ENCODE measurements around the gene CRTC2.

The CRTC2 gene

DNA sequence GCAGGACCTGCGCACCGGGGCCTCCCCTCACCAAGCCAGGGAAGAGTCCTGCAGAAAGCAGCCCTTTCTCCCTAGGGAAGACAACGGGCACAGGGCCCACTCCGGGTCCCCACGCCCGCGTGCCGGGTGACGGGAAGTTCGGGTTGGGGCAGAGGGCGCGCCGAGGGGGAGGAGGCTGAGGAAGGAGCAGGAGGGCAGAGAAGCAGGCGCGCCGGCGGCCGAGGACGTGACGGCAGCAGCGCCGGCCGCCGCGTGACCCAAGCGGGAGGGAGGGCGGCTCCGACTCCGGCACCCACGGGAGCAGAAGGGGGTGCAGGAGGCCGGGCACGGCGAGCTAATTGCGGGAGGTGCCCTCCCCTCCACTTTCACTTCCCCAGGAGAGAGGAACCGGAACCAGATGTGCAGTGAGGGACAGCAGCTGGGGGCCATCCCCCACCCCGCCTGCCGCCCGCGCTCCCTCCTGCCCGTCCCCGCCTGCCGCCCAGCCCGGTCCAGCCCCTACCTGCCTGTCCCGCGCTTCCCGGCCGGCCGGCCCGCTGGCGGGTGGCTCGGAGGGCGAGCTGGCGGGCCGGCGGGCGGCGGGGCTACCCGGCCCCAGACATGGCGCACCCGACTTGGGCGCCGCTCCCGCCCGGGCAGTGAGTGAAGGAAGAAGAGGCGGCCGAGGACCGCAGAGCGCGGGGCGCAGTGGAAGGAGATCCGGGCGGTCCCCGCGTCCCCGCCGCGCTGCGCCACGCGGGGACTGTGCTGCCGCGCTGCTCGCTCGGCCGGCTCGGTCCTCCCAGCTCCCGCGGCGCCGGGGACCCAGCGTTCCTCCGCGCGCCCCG lies 12.4 kb downstream of the CRTC2 start:
- peak; percentile 53 to 70 for DNase-seq

DNA sequence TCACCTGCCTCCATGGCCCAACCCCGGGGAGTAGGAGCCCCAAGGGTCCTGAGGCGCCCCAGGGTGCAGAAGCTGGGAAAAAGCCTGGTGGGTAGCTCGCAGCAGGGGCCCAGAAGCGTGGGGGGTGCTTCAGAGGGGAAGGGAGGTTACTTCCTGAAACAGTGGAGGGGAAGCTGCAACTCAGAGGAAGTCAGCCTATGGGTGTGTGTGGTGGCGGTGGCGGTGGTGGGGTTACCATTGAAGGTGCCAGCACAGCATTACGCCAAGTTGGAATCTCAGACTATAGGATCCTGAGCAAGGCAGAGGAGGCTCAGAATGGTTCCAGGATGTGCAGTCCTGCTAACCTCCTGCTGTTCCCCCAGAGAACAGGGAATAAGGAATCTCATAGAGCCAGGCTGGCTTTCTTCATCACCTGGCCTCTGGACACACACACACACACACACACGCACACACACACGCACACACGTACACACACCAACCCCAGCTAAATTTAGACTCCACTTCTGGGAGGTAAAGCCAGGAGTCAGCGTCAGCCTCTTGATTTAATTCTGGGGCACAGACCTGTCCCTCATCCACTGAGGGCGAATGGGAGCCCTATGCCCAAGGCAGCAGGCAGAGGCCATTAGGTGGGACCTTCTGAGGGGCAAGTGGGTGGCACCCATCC lies 13.1 kb downstream of the CRTC2 start:
- H3K9ac ChIP-seq (ENCODE audit: low read length), result peak overlapping the region; percentile 72
- no peak overlapping the region for H2BK12ac ChIP-seq (ENCODE audit: low read length)
- H3K79me2 ChIP-seq (ENCODE audit: control insufficient read depth, insufficient read depth, low read length, poor library complexity), result peaks cover 10% of the 10 kb centered on the region
- peaks cover 9% of the 10 kb centered on the region for H3K79me1 ChIP-seq (ENCODE audit: low read length)
- peaks cover 1% of the 10 kb centered on the region for H3K9me3 ChIP-seq (ENCODE audit: insufficient read depth, low read depth, low read length)
- H3K4me2 ChIP-seq (ENCODE audit: low read length), result peak overlapping the region; percentile 91
- H2BK5ac ChIP-seq (ENCODE audit: low read depth, low read length, poor library complexity), result no peak overlapping the region
- H3K4ac ChIP-seq (ENCODE audit: low read depth, low read length), result peak overlapping the region; percentile 27
- peaks cover 4 to 9% of the 10 kb centered on the region in 2 experiments for H3K4me1 ChIP-seq (ENCODE audit: control insufficient read depth in 1 of 2, insufficient read depth in 2 of 2, low read length in 2 of 2)
- peak overlapping the region; percentile 31 for H3K14ac ChIP-seq (ENCODE audit: low read length)
- H2AFZ ChIP-seq (ENCODE audit: insufficient read depth, low read length, poor library complexity), result peak overlapping the region; percentile 89
- peak in 1 of 2 donors; percentile 30 for DNase-seq
- peak overlapping the region; percentile 57 for H3K27ac ChIP-seq (ENCODE audit: low read depth, low read length)
- H3K4me3 ChIP-seq (ENCODE audit: low read depth, low read length), result peak overlapping the region; percentile 90
- H4K91ac ChIP-seq (ENCODE audit: low read depth, low read length), result peak overlapping the region; percentile 89
- H3K27me3 ChIP-seq (ENCODE audit: insufficient read depth, low read length), result no peaks in the 10 kb centered on the region
- WGBS (ENCODE audit: extremely low coverage, insufficient coverage, insufficient read length), result no CpG with 5 or more reads among the region's 12 CpGs
- peak overlapping the region; percentile 83 for H4K8ac ChIP-seq (ENCODE audit: low read depth, low read length)
- peaks cover 45 to 56% of the 10 kb centered on the region in 2 experiments for H3K36me3 ChIP-seq (ENCODE audit: control insufficient read depth in 1 of 2, insufficient read depth in 2 of 2, low read length in 2 of 2)
- peak overlapping the region; percentile 8 for H2AK5ac ChIP-seq (ENCODE audit: low read length)
- H2BK120ac ChIP-seq (ENCODE audit: insufficient read depth, low read length, poor library complexity), result no peak overlapping the region
- H4K12ac ChIP-seq (ENCODE audit: low read depth, low read length), result peak overlapping the region; percentile 9
- no peak overlapping the region for H3K23ac ChIP-seq (ENCODE audit: low read length)
- peak overlapping the region; percentile 13 for H3K18ac ChIP-seq (ENCODE audit: low read length)

More for the DNA sequence above, 12.4 kb downstream of the CRTC2 start:
- Histone ChIP-seq H3K4me1 (ENCODE audit: control insufficient read depth in 1 of 2, insufficient read depth in 2 of 2, low read length in 2 of 2) (peaks cover 4 to 9% of the 10 kb centered on the region in 2 experiments), H4K91ac (ENCODE audit: low read depth, low read length) (peak overlapping the region; percentile 89), H3K4ac (ENCODE audit: low read depth, low read length) (peak overlapping the region; percentile 25), H3K27me3 (ENCODE audit: insufficient read depth, low read length) (no peaks in the 10 kb centered on the region), H3K9me3 (ENCODE audit: insufficient read depth, low read depth, low read length) (peaks cover 1% of the 10 kb centered on the region), H3K4me2 (ENCODE audit: low read length) (peak overlapping the region; percentile 91), H3K79me1 (ENCODE audit: low read length) (peaks cover 9% of the 10 kb centered on the region), H3K23ac (ENCODE audit: low read length) (no peak overlapping the region), H4K8ac (ENCODE audit: low read depth, low read length) (peak overlapping the region; percentile 83), H4K12ac (ENCODE audit: low read depth, low read length) (peak overlapping the region; percentile 9), H3K27ac (ENCODE audit: low read depth, low read length) (peak overlapping the region; percentile 57), H2BK120ac (ENCODE audit: insufficient read depth, low read length, poor library complexity) (peak overlapping the region; percentile 74), H2AFZ (ENCODE audit: insufficient read depth, low read length, poor library complexity) (peak overlapping the region; percentile 89), H2BK5ac (ENCODE audit: low read depth, low read length, poor library complexity) (peak overlapping the region; percentile 68), H3K36me3 (ENCODE audit: control insufficient read depth in 1 of 2, insufficient read depth in 2 of 2, low read length in 2 of 2) (peaks cover 39 to 51% of the 10 kb centered on the region in 2 experiments), H3K9ac (ENCODE audit: low read length) (peak overlapping the region; percentile 72), H2BK12ac (ENCODE audit: low read length) (no peak overlapping the region), H2AK5ac (ENCODE audit: low read length) (peak overlapping the region; percentile 8), H3K4me3 (ENCODE audit: low read depth, low read length) (peak overlapping the region; percentile 90), H3K79me2 (ENCODE audit: control insufficient read depth, insufficient read depth, low read length, poor library complexity) (peaks cover 10% of the 10 kb centered on the region), H3K14ac (ENCODE audit: low read length) (peak overlapping the region; percentile 31), H3K18ac (ENCODE audit: low read length) (peak overlapping the region; percentile 97)
- WGBS (ENCODE audit: extremely low coverage, insufficient coverage, insufficient read length), result no CpG with 5 or more reads among the region's 95 CpGs

DNA sequence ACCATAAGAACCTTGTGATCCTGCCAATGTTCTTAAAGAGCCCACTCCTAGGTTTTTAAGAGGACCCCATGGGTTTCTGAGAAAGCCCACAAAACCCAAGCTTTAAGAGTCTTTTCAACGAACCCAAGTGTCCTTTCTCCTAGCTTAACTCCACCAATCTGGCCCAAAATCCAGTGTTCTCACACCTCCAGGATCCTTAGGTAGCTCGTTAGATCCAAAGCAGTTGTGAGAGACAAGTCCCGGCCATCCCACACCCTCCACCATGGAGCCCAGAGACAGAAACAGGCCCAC lies 13.6 kb downstream of the CRTC2 start:
- Histone ChIP-seq H3K79me1 (ENCODE audit: low read length) (peaks cover 9% of the 10 kb centered on the region), H3K4me2 (ENCODE audit: low read length) (no peak overlapping the region), H4K8ac (ENCODE audit: low read depth, low read length) (no peak overlapping the region), H3K9ac (ENCODE audit: low read length) (no peak overlapping the region), H3K79me2 (ENCODE audit: control insufficient read depth, insufficient read depth, low read length, poor library complexity) (peaks cover 10% of the 10 kb centered on the region), H3K4me3 (ENCODE audit: low read depth, low read length) (no peak overlapping the region), H3K9me3 (ENCODE audit: insufficient read depth, low read depth, low read length) (peaks cover 1% of the 10 kb centered on the region), H2BK12ac (ENCODE audit: low read length) (no peak overlapping the region), H2AK5ac (ENCODE audit: low read length) (peak overlapping the region; percentile 1), H3K27me3 (ENCODE audit: insufficient read depth, low read length) (no peaks in the 10 kb centered on the region), H3K4me1 (ENCODE audit: control insufficient read depth in 1 of 2, insufficient read depth in 2 of 2, low read length in 2 of 2) (peaks cover 4 to 9% of the 10 kb centered on the region in 2 experiments), H3K14ac (ENCODE audit: low read length) (no peak overlapping the region), H4K12ac (ENCODE audit: low read depth, low read length) (no peak overlapping the region), H2AFZ (ENCODE audit: insufficient read depth, low read length, poor library complexity) (no peak overlapping the region), H3K4ac (ENCODE audit: low read depth, low read length) (no peak overlapping the region), H2BK120ac (ENCODE audit: insufficient read depth, low read length, poor library complexity) (no peak overlapping the region), H4K91ac (ENCODE audit: low read depth, low read length) (no peak overlapping the region), H3K27ac (ENCODE audit: low read depth, low read length) (no peak overlapping the region), H2BK5ac (ENCODE audit: low read depth, low read length, poor library complexity) (no peak overlapping the region), H3K18ac (ENCODE audit: low read length) (no peak overlapping the region), H3K23ac (ENCODE audit: low read length) (no peak overlapping the region), H3K36me3 (ENCODE audit: control insufficient read depth in 1 of 2, insufficient read depth in 2 of 2, low read length in 2 of 2) (peaks cover 49 to 57% of the 10 kb centered on the region in 2 experiments)
- DNase-seq, result no peak
- WGBS (ENCODE audit: extremely low coverage, insufficient coverage, insufficient read length), result no CpG with 5 or more reads among the region's 3 CpGs

DNA sequence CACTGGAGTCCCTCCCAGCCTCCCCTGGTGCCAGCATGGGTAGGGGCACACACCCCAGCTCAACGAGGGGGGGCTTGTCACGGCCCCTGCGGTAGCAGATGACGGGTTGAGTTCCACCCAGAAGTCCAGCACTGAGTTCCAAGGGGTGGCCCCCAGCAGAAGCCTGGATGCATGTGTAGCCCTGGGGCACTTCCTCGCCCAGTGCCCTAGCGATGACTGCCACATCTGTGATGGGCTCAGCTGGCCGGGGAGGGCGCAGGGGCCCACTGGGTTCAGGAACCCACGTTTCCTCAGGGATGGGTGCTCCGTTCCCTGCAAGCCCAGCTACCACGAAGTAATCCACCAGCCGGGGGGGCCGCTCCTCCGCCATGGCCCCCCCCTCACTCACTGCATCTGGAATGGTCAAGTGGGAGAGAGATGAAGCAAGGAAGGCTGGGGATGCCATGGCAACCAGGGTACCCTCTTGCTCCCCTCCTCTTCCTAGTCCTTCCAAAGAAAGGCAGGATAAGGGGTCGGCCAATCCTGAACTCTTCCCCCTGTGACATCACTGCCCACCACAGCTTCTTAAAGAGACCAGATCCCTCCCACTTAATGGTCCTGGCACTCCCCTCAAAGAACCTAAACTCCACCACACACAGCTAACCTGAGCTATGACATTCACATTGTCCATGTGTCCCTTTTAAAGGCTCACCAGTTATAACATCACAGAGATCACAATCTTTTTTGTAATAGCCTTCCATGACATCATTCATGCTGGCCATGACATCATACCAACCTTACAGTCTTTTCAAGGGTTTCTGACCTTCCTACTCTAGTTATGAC lies 14.2 kb downstream of the CRTC2 start:
- H4K91ac ChIP-seq (ENCODE audit: low read depth, low read length), result no peak overlapping the region
- H3K27me3 ChIP-seq (ENCODE audit: insufficient read depth, low read length), result no peaks in the 10 kb centered on the region
- H2AFZ ChIP-seq (ENCODE audit: insufficient read depth, low read length, poor library complexity), result no peak overlapping the region
- H3K4me3 ChIP-seq (ENCODE audit: low read depth, low read length), result no peak overlapping the region
- H3K27ac ChIP-seq (ENCODE audit: low read depth, low read length), result no peak overlapping the region
- H3K23ac ChIP-seq (ENCODE audit: low read length), result no peak overlapping the region
- peaks cover 9% of the 10 kb centered on the region for H3K79me1 ChIP-seq (ENCODE audit: low read length)
- H3K14ac ChIP-seq (ENCODE audit: low read length), result no peak overlapping the region
- H4K8ac ChIP-seq (ENCODE audit: low read depth, low read length), result no peak overlapping the region
- H4K12ac ChIP-seq (ENCODE audit: low read depth, low read length), result no peak overlapping the region
- peaks cover 1% of the 10 kb centered on the region for H3K9me3 ChIP-seq (ENCODE audit: insufficient read depth, low read depth, low read length)
- H3K4me2 ChIP-seq (ENCODE audit: low read length), result no peak overlapping the region
- DNase-seq, result peak in 1 of 2 donors; percentile 36
- H3K18ac ChIP-seq (ENCODE audit: low read length), result no peak overlapping the region
- H2BK5ac ChIP-seq (ENCODE audit: low read depth, low read length, poor library complexity), result no peak overlapping the region
- H3K36me3 ChIP-seq (ENCODE audit: control insufficient read depth in 1 of 2, insufficient read depth in 2 of 2, low read length in 2 of 2), result peaks cover 54 to 59% of the 10 kb centered on the region in 2 experiments
- H3K4me1 ChIP-seq (ENCODE audit: control insufficient read depth in 1 of 2, insufficient read depth in 2 of 2, low read length in 2 of 2), result peaks cover 4 to 9% of the 10 kb centered on the region in 2 experiments
- no peak overlapping the region for H2BK120ac ChIP-seq (ENCODE audit: insufficient read depth, low read length, poor library complexity)
- no peak overlapping the region for H3K9ac ChIP-seq (ENCODE audit: low read length)
- no CpG with 5 or more reads among the region's 15 CpGs for WGBS (ENCODE audit: extremely low coverage, insufficient coverage, insufficient read length)
- H3K79me2 ChIP-seq (ENCODE audit: control insufficient read depth, insufficient read depth, low read length, poor library complexity), result peaks cover 10% of the 10 kb centered on the region
- no peak overlapping the region for H2AK5ac ChIP-seq (ENCODE audit: low read length)
- no peak overlapping the region for H3K4ac ChIP-seq (ENCODE audit: low read depth, low read length)
- no peak overlapping the region for H2BK12ac ChIP-seq (ENCODE audit: low read length)

Measured in trophoblast cell (in vitro differentiated cells and primary cell).